NCI-H2196 treated with DMSO at 0.1 percent for 48 hours (cell line): ENCODE measurements around the gene PGM2L1.
"Not testable (repeated sequence)": the region's sequence is repeated elsewhere in the genome, so short reads cannot be mapped to it uniquely, and the experiment has no call there.

Experiments
- DNase-seq: peaks from one replicate; lab custom pipeline; 2025; ENCODE audit not compliant: unreplicated experiment; lab: John Stamatoyannopoulos, UW

PGM2L1 gene

DNA sequence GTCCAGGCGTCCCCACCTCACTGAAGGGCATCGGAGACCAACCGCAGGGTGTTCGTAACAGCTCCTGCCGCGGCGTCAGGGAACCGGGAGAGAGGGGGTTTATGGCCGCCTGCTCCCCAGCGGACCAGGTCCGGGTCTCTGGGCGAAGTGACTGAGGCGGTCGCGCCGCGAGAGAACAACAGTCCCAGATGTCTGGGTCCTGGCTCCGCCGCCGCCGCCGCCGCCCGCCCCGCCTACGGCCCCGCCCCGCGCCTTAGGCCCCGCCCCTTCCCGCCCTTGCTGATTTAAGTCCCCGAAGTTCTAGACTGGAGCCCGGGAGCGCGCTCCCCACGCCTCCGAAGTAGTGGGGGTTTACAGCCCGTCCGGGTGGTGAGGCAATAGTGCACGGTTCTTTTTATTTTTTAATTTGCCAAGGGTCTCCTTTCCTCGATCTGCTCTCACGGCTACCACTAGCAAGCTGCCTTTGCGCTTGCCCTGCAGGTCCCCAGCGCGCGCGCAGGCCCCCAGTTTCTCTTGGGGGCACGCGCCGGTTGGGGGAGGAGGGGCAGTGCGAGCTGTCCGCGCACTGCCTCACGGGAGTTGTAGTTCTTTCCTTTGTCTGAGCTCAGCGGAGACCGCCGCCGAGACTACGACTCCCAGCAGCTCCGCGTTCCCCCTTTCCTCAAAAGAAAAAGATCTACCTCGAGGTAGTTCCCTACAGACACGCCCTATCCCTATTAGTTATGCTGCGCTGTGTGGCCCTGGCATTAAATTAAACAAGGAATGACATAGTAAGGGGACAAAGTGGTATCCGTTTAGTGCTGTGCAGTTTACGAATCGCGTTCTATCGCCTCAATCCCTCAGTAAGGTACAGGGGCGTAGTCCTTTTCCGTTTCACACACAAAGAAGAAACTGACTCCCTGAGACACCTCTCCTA is at the start of gene PGM2L1:
PGM2L1 (minus strand) TSS at position 190 of the 916 bp plus-strand sequence. CDS start 272 bp downstream, outside the sequence.
- peak; percentile 93 for DNase-seq

DNA sequence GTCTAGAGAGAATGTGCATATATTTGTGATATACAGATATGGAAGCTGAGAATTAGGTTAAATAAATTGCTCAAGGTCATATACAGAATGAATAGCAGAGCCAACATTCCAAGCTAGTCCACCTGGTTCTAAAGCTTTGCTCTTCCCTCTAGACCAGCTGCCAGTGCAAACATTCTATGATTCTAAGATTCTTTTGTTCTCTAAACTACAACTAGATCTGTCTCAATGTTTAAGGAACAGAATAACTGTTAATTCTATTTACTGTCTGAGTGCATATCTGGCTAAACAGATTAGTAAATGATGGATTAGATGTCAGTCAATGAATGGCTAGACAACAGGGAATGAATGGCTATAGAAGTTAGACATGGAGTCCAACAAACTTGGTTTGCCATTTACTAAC is 49.5 kb upstream of the PGM2L1 start:
- no peak for DNase-seq

DNA sequence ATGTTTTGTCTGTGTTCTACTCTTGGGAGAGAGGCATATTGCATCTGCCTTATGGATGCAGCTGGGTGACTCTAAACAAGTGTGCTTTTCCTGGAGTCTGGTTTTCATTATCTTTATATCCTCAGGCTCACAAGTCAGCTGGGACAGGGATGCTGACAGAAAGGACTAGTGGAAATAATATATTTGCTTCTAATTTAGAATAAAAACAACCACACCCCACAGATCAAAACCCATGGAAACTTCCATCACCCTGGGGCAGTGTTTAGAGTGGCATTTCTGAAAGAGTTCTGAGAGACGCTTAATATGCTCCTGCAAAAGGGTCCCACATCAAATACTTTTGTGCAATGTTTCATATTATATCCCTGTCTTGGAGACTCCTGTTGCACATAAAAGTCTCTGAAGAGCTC is 48.3 kb upstream of the PGM2L1 start:
- DNase-seq: no peak

DNA sequence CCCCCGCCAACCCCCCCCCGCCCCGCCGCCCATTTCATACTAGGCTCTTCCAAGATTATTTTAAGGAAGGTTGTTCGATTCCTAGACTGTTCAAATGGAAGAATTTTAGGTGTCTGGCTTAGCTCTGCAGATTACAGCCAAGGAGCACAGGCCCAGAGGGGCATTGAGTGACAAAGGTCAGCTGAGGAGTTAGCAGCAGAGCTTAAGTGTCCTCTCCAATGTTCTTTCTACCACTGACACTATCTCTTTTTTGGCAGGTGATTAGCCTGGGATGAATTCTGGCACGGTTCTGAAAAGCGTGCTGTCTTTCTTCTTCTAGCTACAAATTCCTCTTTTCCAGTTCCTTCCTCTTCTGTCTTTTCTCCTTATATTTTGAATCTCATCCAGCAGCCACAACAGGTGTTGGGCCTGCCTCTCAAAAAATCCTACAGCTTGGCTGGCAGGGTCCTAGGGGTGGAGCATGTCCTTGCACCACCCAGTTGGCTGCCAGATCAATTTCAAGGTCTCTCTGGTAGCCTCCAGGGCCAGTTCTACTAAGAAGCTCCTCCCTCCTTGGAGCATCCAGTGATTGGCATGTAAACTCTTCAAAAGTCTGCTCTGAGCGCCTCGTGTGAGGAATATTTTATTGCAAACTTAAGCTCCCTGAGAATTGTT is 46.1 kb upstream of the PGM2L1 start:
- peak; percentile 53 for DNase-seq

DNA sequence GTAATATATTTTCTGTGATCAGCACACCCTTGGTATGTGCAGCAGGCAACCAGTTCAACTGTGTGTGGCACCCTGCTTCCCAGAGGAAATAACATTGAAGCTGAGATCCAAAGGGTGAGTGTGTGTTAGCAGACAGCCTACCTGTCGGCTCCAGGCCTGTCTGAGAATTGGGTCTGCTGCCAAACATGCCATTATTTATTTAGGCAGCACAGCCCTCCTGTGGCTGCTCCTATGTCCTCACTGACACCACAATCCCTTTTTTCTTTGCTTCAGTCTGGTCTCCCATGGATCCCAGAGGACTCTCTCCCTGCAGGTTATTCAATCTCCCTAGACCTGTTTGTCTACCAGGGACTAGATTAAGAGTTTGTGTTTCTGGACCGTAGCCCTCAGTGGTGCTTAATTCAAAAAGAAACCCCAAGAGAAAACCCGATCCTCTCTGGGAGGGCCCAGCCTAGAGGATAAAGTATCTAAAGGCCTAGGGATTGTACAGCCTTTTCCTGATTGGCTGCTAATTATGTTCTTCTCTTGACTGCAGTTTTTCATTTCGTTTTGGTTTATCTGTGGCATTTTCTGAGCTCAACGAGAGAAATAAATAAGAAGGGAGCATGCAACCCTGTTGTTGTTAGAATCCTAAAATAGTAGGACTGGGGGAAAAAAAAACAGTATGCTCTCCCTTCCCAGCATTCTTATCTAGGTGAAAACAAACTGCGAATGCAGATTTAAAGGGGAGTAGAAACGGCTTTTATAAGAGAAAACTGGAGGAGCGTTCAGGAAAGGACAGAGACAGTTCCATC is 45.0 kb upstream of the PGM2L1 start:
- peak; percentile 72 for DNase-seq

DNA sequence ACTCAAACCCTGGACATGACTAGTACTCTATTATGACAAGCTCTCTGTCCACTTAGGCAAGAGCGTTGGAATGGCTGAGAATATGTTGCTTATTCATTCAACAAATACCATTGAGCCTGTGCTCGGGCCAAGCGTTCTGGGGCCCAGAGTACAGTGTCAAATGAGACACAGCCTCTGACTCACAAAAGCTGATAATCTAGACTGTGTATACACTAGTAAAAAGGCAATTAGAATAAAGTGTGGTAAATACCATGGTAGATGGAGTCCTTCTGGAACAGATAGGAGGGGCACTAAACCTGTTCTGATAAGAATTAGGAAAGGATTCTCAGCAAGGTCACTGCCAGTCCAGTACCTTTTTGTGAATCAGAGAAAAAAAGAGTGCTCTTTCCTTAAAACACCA is 44.4 kb upstream of the PGM2L1 start:
- DNase-seq: no peak

DNA sequence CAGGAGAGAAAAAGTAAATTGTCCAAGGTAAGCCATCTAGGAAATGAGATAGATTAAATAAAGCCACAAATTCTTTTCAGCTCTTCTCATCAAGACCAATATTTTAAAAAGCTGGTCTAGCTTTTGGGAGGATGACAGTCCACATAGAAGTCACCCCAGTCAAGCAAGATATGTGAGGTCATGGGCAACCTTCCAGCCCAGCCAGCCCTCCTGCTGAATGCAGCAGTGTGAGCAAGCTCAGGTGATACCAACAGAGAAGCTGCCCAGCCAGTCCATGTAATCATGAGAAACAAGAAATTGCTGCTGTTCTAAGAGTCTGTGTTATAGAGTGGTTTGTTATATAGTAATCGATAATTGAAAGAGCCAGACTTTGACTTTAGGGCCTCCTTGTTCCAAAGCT is 40.4 kb upstream of the PGM2L1 start:
- DNase-seq: no peak

DNA sequence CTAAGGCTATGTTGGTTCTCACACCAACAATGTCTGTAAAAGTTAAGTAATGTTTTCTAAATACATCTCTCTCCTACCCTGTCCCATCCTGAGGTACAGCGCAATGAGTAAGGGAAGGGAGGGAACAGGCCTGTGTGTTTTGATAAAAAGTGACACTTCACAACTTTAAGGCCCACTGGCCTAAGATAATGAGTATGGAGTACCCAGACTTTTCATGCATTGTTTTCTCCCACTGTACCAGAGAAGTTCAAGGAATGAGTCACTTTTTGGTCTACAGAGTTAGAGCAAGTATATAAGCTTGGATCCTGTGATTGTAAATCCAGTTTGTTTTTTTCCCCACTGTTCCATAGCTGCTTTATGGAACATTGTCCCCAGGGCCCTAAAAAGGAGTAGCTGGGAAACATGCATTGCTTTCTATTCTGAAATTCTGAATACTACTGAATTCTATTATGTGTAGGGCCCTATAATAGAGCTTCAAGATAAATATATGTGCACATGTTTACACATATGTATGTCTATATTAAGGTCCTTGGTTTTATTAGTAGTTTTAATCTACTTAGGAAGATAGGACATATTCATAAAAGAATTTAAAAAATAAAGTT is 39.3 kb upstream of the PGM2L1 start:
- DNase-seq: no peak

DNA sequence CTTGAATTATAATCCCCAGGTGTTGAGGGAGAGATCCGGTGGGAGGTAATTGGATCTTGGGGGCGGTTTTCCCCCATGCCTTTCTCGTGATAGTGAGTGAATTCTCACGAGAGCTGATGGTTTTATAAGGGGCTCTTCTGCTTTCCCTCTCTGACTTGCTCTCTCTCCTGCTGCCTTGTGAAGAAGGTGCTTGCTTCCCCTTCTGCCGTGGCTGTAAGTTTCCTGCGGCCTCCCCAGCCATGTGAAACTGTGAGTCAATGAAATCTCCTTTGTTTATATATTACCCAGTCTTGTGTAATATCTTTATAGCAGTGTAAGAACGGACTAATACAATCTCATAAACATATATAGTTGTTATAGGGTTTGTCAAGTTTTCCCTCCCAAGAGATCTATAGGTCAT is 36.3 kb upstream of the PGM2L1 start:
- no peak for DNase-seq

DNA sequence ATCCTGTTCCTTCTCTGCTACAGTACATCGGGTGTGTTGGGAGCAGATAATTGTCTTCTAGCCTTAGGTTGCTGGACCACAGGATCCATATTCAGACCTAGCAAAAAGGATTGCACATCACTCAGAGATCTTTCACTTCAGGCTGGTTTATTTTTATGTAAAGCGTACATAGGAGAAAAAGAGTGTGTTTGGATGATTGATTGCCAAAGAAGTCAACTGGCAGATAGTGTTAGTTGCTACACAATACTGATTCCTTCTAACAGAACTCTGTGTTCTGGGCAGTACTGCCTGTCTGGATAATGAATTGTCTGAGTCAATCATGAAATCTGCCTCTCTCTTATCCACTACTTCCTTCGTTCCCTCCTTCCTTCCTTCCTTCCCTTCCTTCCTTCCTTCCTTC is 31.0 kb upstream of the PGM2L1 start:
- no peak for DNase-seq

DNA sequence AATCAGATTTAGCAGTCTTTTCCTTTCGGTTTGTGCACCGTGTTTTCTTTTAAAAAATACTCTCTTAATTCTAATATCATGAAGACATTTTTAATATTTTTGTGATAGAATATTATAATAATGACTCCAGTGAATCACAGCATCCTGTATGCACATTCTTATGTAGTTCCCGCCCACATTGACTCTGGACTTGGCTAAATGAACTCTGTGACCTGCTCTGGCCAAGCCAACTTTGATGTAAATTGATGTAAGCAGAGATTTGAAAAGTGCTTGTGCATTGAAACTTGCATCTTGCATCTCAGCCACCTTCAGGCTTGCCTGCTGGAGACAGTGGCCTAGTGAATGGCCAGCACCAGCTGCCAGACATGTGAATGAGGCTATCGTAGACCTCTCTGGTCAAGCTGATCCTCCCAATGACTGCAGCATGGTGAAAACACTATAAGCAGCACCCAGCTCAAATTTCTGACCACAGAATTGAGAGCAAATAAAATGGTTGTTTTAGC is 29.2 kb upstream of the PGM2L1 start:
- no peak for DNase-seq

DNA sequence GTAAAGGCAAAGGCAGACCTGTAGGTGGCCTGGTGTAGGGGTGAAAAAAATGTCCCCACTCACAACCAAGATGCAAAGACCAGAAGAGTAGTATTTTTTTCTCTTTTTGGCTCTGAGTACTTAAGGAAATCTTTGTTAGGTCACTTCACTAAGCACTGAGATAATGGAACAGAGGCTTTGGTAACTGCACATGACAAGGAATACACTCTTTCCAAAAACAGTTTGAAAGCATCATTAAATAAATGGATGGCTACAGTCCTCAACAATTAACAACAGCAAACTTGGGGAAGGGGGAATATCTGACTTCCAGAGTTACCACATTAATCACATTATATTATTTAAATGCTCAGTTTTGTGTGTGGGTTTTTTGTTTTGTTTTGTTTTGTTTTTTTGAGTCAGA is 26.9 kb upstream of the PGM2L1 start:
- DNase-seq: no peak

DNA sequence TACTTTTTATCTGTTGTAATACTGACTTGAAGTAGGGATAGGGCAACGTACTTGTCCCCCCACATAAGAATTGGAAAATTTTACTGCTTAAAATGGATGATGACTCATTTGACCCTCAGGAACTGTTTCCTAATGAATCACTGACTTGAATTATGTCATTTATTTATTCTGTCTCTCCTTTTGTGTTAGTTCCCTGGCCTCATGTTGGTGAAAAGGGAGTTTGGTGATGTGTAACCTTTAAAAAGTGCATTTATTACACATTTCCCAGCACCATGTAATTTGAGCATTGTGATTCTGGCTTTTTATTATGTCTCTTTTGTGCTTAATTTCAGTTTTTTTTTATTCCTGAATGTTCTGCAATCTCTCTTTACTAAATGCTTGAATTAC is 20.3 kb upstream of the PGM2L1 start:
- DNase-seq: peak; percentile 60

DNA sequence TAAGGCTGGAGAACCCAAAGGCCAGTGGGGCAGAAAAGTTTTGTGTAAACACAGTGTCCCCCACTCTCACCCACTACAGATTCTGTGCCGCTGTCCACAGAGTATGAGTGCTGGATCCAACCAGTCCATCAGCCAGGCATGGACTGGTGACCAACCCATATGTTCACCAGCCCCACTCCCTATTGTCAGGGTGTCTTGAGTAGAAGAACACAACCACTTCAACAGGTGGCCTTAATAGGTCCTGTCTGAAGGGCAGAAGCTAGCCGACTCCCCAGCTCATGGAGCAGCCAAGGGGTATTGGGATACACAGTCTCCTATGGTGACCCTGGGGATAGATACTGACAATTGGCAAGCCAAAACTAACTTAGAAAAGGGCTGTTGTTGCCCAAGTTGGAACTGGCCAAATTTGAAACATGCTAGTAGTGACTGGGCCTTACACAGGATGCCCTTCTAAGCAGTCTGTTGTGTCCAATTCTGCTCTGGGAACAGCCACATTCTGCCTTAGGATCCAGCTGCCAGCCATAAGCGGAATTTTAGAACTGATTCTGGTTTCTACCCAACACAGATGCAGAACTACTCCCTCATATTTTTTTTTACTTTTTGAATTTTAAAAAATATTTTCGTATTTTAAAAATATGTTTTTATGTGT is 19.8 kb upstream of the PGM2L1 start:
- no peak for DNase-seq

DNA sequence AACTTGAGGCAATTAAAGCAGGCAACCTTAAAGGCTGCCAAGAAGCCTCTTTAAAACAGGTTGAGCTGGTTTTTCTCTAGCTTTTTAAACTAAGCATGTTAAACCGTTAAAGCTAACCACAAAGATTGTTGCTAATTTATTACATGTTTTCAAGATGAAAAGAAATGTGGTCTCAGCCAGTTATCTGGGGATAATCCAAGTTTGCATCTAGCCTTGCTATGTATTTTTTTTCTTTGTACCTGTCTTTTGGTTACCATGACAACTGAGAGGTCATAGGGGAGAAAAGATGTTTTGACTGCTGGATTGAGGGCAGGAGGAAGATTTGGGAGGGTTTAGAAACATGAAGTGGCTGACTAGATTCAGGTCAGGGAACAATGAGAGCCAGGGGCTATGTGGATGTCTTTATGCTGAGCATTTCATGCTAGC is 19.2 kb upstream of the PGM2L1 start:
- DNase-seq: peak; percentile 43

DNA sequence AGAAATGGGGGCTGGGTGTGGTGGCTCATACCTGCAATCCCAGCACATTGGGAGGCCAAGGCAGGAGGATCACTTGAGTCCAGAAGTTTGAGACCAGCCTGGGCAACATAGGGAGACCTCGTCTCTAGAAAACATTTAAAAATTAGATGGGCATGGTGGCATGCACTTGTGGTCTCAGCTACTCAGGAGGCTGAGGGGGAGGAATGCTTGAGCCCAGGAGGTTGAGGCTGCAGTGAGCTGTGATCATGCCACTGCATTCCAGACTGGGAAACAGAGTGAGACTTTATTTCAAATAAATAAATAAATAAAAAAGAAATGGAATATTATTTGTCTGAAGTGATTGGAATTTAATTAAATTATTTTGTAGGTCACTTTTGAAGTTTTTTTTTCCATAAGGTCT is 18.7 kb upstream of the PGM2L1 start:
- DNase-seq: not testable (repeated sequence)

DNA sequence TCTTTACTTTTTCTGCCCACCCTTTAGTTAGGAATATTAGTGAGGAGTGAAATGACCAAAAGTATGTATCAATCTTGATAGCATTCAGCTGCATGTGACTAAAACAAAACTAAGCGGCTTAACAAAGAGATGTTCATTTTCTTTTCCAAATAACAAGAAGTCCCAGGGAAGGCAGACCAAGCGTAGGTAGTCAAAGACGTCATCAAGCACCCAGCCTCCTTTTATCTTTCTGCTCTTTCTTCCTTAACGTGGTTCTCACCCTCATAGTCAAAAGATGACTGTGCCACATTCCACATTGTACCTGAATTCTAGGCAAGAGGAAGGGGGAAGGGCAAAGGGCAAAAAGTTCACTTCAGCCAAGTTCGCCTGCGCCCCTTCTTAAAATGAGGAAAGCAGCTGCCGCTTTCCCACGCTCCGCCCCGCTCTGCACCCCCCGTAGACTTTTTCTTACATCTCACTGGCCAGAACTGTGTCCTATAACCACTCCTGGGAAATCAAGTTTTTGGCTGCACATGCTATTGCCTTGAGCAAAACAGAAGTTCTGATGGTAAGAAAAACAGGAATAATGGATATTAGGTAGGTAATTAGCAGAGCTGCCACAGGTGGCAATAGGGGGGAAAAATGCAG is 14.6 kb upstream of the PGM2L1 start:
- no peak for DNase-seq

DNA sequence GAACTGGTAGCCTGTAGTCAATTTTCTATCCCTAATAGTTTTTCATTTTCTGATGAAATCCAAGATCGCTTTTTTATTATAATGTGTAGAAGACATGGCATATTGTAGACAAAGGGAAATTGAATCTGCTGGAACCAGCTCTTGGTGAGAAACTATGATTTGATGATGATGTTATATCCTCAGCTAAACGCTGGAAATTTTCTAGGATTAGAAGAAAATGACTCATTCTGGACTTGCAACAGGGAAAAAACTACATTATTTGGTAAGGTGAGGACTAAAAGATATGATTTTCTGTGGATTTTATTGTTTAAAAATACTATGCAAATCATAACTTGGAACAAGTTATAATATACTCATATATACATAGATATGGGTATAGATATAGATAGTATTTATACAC is 14.1 kb upstream of the PGM2L1 start:
- no peak for DNase-seq

DNA sequence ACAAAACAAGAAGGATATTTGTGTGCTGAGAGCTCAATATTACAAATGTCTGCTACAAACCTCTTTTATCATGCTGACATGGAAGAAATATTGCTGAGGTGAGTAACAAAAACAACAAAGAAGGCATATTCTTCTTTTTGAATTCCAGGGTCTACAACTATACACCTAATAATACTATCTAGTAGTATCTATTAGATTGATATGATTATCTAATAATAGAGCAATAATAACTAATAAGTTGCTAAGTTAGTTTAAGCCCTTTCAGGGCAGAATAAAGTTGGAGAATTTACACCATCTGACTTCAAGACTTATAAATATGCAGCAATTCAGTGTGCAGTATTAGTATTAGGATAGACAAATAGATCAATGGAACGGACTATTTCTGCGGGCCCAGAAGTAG is 11.4 kb upstream of the PGM2L1 start:
- DNase-seq: no peak
